Retina (tissue), 1 donor: ENCODE results near the gene BCAT1.
"Not testable (repeated sequence)": the region's sequence is repeated elsewhere in the genome, so short reads cannot be mapped to it uniquely, and the experiment has no call there.

Source experiments
- DNase-seq: peaks from one replicate; pipeline ENCODE4 v3.0.0-alpha.2; 2016

BCAT1 gene

GRCh38 chr12:24896171-24896570, 52.7 kb downstream of the BCAT1 start:
- no peak for DNase-seq

GRCh38 chr12:24895612-24896011, 53.3 kb downstream of the BCAT1 start:
- no peak for DNase-seq

GRCh38 chr12:24894879-24895278, 54.0 kb downstream of the BCAT1 start:
- no peak for DNase-seq

GRCh38 chr12:24890048-24890803, 58.7 kb downstream of the BCAT1 start:
- no peak for DNase-seq

GRCh38 chr12:24889411-24889810, 59.5 kb downstream of the BCAT1 start:
- no peak for DNase-seq

- no peak for DNase-seq
These were observed 60.1 kb downstream of the BCAT1 start for GRCh38 chr12:24888813-24889212.

- DNase-seq: no peak
These were observed 64.0 kb downstream of the BCAT1 start for GRCh38 chr12:24884911-24885310.

- no peak for DNase-seq
These were observed 67.1 kb downstream of the BCAT1 start for GRCh38 chr12:24881724-24882371.

- DNase-seq: no peak
These were observed 67.7 kb downstream of the BCAT1 start for GRCh38 chr12:24881227-24881626.

- no peak for DNase-seq
These were observed 68.2 kb downstream of the BCAT1 start for GRCh38 chr12:24880732-24881131.

- no peak for DNase-seq
These were observed 69.3 kb downstream of the BCAT1 start for GRCh38 chr12:24879644-24880043.

- DNase-seq: no peak
These were observed 73.9 kb downstream of the BCAT1 start for GRCh38 chr12:24875014-24875413.

- no peak for DNase-seq
These were observed 76.7 kb downstream of the BCAT1 start for GRCh38 chr12:24872211-24872610.

- not testable (repeated sequence) for DNase-seq
These were observed 82.8 kb downstream of the BCAT1 start for GRCh38 chr12:24866139-24866538.

- no peak for DNase-seq
These were observed 84.1 kb downstream of the BCAT1 start for GRCh38 chr12:24864796-24865125.

- DNase-seq: no peak
These were observed 86.9 kb downstream of the BCAT1 start for GRCh38 chr12:24861766-24862540.

GRCh38 chr12:24860546-24860945, 88.4 kb downstream of the BCAT1 start:
- no peak for DNase-seq

GRCh38 chr12:24856541-24856940, 92.4 kb downstream of the BCAT1 start:
- DNase-seq: no peak

GRCh38 chr12:24854908-24855307, 94.0 kb downstream of the BCAT1 start:
- DNase-seq: no peak

- DNase-seq: no peak
These were observed 94.9 kb downstream of the BCAT1 start for GRCh38 chr12:24854017-24854416.

- DNase-seq: no peak
These were observed 95.3 kb downstream of the BCAT1 start for GRCh38 chr12:24853588-24853987.

- no peak for DNase-seq
These were observed 95.8 kb downstream of the BCAT1 start for GRCh38 chr12:24853094-24853493.

- no peak for DNase-seq
These were observed 96.5 kb downstream of the BCAT1 start for GRCh38 chr12:24852420-24852819.

GRCh38 chr12:24851883-24852282, 97.0 kb downstream of the BCAT1 start:
- DNase-seq: not testable (repeated sequence)
